Activated CD4-positive, CD25-positive, alpha-beta regulatory T cell treated with anti-CD3 and anti-CD28 coated beads, Interleukin-2, amount 50 U/mL, for 24 hours (primary cell): ENCODE data around the gene ANP32B.
"Not testable (repeated sequence)": the region's sequence is repeated elsewhere in the genome, so short reads cannot be mapped to it uniquely, and the experiment has no call there.

Experiments
- ATAC-seq, 2 donors: fragments of 150-1000 bp; cut with Tn5 transposase; one replicate each; pipeline ENCODE4 v1.10.0; 2021; ENCODE audit warnings: mild to moderate bottlenecking in 1 of 2, moderate library complexity in 1 of 2

ANP32B gene

GRCh38 chr9:97982683-97983588 lies at the start of gene ANP32B:
Gene ANP32B (plus strand): TSS chr9:97983341. CDS start chr9:97983556, 215 bp downstream.
- peak; percentile 82 to 85 for ATAC-seq

DNA sequence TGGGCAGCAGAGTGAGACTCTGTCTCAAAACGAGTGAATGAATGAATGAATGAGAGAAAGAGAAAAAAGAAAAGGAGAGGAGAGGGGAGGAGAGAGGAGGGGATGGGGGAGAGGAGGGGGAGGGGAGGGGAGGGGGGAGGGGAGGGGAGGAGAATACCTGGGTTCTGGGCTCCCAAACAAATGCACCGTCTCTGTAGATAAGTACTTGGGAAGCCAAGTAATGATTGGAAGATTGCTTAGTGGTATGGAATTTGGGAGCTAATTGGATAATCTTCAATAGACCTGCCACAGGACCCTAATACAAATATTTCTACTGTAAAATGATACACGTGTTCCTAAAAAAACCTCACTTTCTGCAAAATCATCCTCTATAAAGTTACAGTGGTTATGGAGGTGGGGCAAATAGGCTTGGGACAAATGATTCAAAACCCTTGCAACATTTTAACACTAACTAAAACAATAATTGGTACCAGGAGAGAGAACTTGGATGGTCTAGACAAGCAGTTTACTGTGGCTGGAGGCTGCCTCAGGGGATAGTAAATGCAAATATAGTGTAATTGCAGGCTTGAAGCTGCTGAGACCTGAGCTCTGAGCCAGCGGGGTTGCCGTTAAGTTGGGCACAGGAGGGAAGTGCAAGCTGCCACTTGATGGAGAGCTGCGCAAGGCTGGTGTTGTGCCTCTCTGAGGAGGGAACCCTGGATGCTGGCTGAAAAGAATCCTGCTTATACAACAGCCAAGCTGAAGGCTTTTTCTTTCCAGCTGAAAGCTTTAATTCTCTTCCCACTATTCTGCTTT lies 48.6 kb upstream of the ANP32B start:
- no peak for ATAC-seq

DNA sequence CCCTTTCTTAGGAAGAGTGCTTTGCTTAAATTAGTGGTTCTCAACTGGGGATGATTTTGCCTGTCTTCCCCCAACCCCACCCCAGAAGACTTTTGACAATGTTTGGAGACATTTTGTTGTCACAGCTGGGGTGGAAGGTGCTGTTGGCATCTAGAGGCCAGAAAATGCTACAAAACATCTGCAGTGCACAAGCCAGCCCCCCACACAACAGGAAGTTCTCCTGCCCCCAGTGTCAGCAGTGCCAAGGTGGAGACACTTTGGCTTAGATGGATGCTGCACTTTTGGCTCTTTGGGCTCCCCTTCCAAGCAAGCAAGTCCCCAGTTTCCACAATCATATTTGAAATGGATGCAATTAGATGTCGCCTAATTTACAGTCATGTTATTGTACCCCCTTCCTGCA lies 47.9 kb upstream of the ANP32B start:
- no peak for ATAC-seq

GRCh38 chr9:97936998-97937397 lies 46.1 kb upstream of the ANP32B start:
- ATAC-seq, result no peak

- peak; percentile 83 to 89 for ATAC-seq
Measured at GRCh38 chr9:97938081-97938644, 45.0 kb upstream of the ANP32B start, which contains the start of gene HEMGN. Gene HEMGN (minus strand): TSS chr9:97938172. CDS start chr9:97938136, 36 bp downstream.

GRCh38 chr9:97940233-97940632 lies 42.9 kb upstream of the ANP32B start:
- no peak for ATAC-seq

- no peak for ATAC-seq
Measured at GRCh38 chr9:97940741-97941140, 42.4 kb upstream of the ANP32B start.

DNA sequence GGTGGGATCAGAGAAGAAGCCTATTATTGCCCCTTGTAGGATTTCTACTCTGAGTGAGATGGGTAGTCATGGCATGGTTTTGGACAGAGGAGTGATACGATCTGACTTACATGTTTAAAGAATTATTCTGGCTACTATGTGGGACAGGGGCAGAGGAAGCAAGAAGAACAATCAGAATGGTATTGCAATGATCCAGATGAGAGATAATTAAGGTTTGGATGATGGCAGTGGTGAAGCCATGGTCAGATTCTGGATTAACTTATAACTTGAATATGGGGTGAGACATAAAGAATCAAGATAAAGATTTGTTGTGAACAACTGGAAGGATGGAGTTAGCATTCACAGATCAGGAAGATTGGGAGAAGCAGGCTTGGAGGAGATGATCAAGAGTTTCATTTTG lies 41.8 kb upstream of the ANP32B start:
- no peak for ATAC-seq

- no peak for ATAC-seq
Measured at GRCh38 chr9:97943308-97943855, 39.8 kb upstream of the ANP32B start.

- ATAC-seq, result no peak
Measured at GRCh38 chr9:97944612-97945011, 38.5 kb upstream of the ANP32B start.

DNA sequence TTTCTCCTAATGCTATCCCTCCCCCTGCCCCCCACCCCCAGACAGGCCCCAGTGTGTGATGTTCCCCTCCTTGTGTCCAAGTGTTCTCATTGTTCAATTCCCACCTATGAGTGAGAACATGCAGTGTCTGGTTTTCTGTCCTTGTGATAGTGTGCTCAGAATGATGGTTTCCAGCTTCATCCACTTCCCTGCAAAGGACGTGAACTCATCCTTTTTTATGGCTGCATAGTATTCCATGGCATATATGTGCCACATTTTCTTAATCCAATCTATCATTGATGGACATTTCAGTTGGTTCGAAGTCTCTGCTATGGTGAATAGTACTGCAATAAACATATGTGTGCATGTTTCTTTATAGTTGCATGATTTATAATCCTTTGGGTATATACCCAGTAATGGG lies 37.7 kb upstream of the ANP32B start:
- ATAC-seq, result not testable (repeated sequence)

- ATAC-seq, result not testable (repeated sequence)
Measured at GRCh38 chr9:97947094-97947493, 36.0 kb upstream of the ANP32B start.

GRCh38 chr9:97950873-97951272 lies 32.3 kb upstream of the ANP32B start:
- not testable (repeated sequence) for ATAC-seq

GRCh38 chr9:97954550-97954989 lies 28.6 kb upstream of the ANP32B start:
- peak; percentile 80 to 84 for ATAC-seq

GRCh38 chr9:97956331-97956730 lies 26.8 kb upstream of the ANP32B start:
- ATAC-seq, result no peak

GRCh38 chr9:97958812-97959511 lies 24.2 kb upstream of the ANP32B start:
- ATAC-seq, result no peak

- ATAC-seq, result no peak
Measured at GRCh38 chr9:97959585-97959984, 23.6 kb upstream of the ANP32B start.

DNA sequence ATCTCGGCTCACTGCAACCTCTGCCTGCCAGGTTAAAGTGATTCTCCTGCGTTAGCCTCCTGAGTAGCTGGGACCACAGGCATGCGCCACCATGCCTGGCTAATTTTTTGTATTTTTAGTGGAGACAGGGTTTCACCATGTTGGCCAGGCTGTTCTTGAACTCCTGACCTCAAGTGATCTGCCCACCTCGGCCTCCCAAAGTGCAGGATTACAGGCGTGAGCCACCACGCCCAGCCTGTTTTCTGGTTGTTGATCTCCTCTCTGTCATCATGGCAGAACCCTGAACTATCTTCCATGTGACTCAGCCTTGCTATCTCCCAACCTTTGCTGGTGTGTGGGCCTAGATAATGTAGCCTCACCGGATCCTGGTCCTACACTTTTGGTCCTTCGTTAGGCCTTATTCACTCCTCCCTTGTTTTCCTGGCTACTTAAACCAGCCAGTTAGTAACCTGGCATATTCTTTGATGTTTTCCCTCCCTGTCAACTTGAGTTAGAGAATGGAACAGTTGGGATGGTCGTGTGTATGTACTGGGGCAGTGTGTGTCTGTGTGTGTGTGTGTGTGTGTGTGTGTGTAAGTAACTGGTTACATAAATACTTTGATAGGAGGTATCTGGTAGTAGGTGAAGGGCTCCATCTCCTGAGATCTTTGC lies 22.3 kb upstream of the ANP32B start:
- ATAC-seq, result not testable (repeated sequence)

- no peak for ATAC-seq
Measured at GRCh38 chr9:97961361-97961760, 21.8 kb upstream of the ANP32B start.

DNA sequence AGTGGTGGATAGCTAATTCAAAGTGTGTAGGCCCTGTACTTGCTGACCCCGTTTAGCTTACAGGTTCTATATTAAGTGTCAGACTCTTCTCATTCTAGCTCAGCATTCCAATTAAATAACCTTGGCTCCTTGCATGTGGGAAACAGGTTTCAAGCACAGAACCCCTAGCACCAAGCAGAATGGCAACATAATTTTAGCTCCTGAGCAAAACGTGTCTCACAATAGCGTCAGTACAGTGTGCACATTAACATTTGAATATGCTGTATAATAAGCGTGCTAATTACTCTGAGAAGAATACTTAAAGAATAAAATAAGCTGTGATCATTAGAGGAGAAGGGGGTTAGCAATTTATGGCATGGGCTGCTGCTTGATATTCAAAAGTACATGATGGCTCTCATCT lies 21.0 kb upstream of the ANP32B start:
- ATAC-seq, result no peak

GRCh38 chr9:97962575-97962974 lies 20.6 kb upstream of the ANP32B start:
- no peak for ATAC-seq

GRCh38 chr9:97963232-97963631 lies 19.9 kb upstream of the ANP32B start:
- ATAC-seq, result no peak
